ENCODE data around the gene TCF15.

Gene TCF15

DNA sequence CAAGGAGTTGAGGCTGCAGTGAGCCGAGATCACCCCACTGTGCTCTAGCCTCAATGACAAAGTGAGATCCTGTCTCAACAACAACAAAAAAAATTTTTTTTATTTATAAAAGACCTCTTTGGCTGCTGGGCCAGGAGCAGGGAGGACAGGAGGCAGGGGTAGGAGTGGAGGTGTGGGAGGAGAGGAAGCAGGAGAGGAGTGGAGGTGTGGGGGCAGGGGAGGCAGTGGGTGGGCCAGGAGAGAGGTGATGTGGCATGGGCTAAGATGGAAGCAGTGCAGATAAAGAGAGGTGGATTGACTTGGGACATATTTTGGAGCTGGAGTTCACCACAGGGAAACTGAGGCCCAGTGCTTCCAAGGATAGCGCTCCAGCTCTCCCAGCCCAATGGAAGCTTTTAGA lies 53.1 kb downstream of the TCF15 start:
- FAIRE-seq, result no peak

DNA sequence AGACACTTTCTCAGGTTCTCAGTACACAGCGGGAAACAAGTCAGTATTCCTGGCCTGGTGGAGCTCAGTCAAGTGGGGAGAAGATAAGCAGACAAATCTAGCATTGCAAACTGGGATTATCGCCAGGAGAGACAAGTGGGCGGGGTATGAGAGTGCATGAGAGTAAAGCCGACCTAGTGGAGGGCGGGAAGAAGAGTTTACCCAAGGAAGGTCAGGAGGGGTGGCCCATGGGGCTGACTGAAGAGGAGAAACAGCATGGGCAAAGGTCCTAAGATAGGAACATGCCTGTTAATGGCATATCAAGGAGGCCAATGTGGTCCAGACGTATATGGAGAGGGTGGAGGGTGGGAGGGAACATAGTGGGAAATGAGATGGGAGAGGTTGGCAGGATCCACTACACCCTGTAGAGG lies 54.1 kb downstream of the TCF15 start:
- FAIRE-seq, result no peak
- no peak for DNase-seq (ENCODE audit: low spot score)

More for the DNA sequence above, 53.1 kb downstream of the TCF15 start:
- no peak for DNase-seq (ENCODE audit: low spot score)
